Bronchial epithelial cell (primary cell): ENCODE measurements around the gene ARFIP1. TPM values are rescaled to one million over a fixed set of nuclear protein-coding genes. Genes with fewer than 3 reads are reported as not detected.
A peak's percentile ranks its signal among the peaks of the same experiment; 100 is the strongest.
"Not testable (repeated sequence)": the region's sequence is repeated elsewhere in the genome, so short reads cannot be mapped to it uniquely, and the experiment has no call there.

Source experiments
- DNase-seq: peaks from one replicate; pipeline ENCODE4 v3.0.0-alpha.2; 2010; ENCODE audit warnings: low read depth
- FAIRE-seq: peaks from 2 replicates; lab custom pipeline; 2011; peaks lifted over from hg19 to GRCh38; lab: Jason Lieb, UNC
- H3K27me3 ChIP-seq: 2 replicates; pipeline ENCODE4 v1.5.1; 2011; ENCODE audit warnings: low read length; ENCODE audit not compliant: control insufficient read depth, insufficient read depth
- H3K36me3 ChIP-seq: 2 replicates; pipeline ENCODE4 v1.5.1; 2011; ENCODE audit warnings: low read length; ENCODE audit not compliant: control insufficient read depth, insufficient read depth
- H3K4me3 ChIP-seq: 2 replicates; pipeline ENCODE4 v1.5.1; 2011; ENCODE audit warnings: mild to moderate bottlenecking, low read depth, low read length, control low read depth
- CTCF ChIP-seq: IDR thresholded peaks from 2 replicates; pipeline ENCODE4 v1.5.1; 2011; ENCODE audit warnings: mild to moderate bottlenecking, moderate library complexity, low read length, control low read depth, inconsistent platforms; ENCODE audit not compliant: insufficient read depth, severe bottlenecking
- total RNA-seq: library from RNA; depleted of rRNA; stranded (reverse); fragments of >200 nt; gene quantifications from 2 replicates; pipeline ENCODE4 v1.2.1, GENCODE V29; 2014

Gene ARFIP1
- total RNA-seq, 1 donor from 2014 or later, result 35.8 TPM

- no peak for TF ChIP-seq CTCF
- Histone ChIP-seq H3K27me3 (no peaks in the 10 kb centered on the region), H3K36me3 (peaks cover 2% of the 10 kb centered on the region), H3K4me3 (no peak overlapping the region)
- FAIRE-seq, result no peak
- DNase-seq, result no peak
These were observed 108.2 kb downstream of the ARFIP1 start for GRCh38 chr4:152887981-152888380.

GRCh38 chr4:152892974-152893373 lies 113.2 kb downstream of the ARFIP1 start:
- FAIRE-seq, result no peak
- no peak overlapping the region for H3K4me3 ChIP-seq
- H3K27me3 ChIP-seq, result no peaks in the 10 kb centered on the region
- TF ChIP-seq CTCF, result no peak
- DNase-seq, result no peak
- peaks cover 2% of the 10 kb centered on the region for H3K36me3 ChIP-seq

GRCh38 chr4:152894673-152895072 lies 114.9 kb downstream of the ARFIP1 start:
- no peak overlapping the region for H3K4me3 ChIP-seq
- no peaks in the 10 kb centered on the region for H3K27me3 ChIP-seq
- H3K36me3 ChIP-seq, result no peaks in the 10 kb centered on the region
- no peak for FAIRE-seq
- DNase-seq, result peak; percentile 78
- no peak for TF ChIP-seq CTCF

GRCh38 chr4:152896811-152897210 lies 117.1 kb downstream of the ARFIP1 start:
- no peak for DNase-seq
- FAIRE-seq, result no peak
- TF ChIP-seq CTCF, result no peak
- no peak overlapping the region for H3K4me3 ChIP-seq
- no peaks in the 10 kb centered on the region for H3K36me3 ChIP-seq
- H3K27me3 ChIP-seq, result no peaks in the 10 kb centered on the region

- not testable (repeated sequence) for DNase-seq, H3K4me3 ChIP-seq, H3K36me3 ChIP-seq, FAIRE-seq, H3K27me3 ChIP-seq
These were observed 118.4 kb downstream of the ARFIP1 start for GRCh38 chr4:152898133-152898532.

- H3K36me3 ChIP-seq, result no peaks in the 10 kb centered on the region
- FAIRE-seq (no peak), DNase-seq (no peak)
- H3K4me3 ChIP-seq, result no peak overlapping the region
- H3K27me3 ChIP-seq, result no peaks in the 10 kb centered on the region
- TF ChIP-seq CTCF, result no peak
These were observed 118.9 kb downstream of the ARFIP1 start for GRCh38 chr4:152898606-152899005.
